ENCODE data around the gene GAL. TPM values are rescaled to one million over a fixed set of nuclear protein-coding genes. Genes with fewer than 3 reads are reported as not detected.

The GAL gene
- total RNA-seq, 1 donor from 2014 or later = 0.38 TPM

GRCh38 chr11:68690671-68691401 lies 6.5 kb downstream of the GAL start:
- Mint-ChIP-seq H3K4me1 (peaks cover 8% of the 10 kb centered on the region), H3K27ac (no peak overlapping the region), H3K9me3 (no peaks in the 10 kb centered on the region), H3K4me3 (no peak overlapping the region), H3K36me3 (no peaks in the 10 kb centered on the region), H3K27me3 (ENCODE audit: low read depth) (peaks cover 61% of the 10 kb centered on the region)
- no peak for DNase-seq (ENCODE audit: low spot score in 2 of 2, unreplicated experiment in 2 of 2)
- TF ChIP-seq CTCF (IDR thresholded peaks at IDR 0.05; ENCODE audit: unreplicated experiment) = no peak

DNA sequence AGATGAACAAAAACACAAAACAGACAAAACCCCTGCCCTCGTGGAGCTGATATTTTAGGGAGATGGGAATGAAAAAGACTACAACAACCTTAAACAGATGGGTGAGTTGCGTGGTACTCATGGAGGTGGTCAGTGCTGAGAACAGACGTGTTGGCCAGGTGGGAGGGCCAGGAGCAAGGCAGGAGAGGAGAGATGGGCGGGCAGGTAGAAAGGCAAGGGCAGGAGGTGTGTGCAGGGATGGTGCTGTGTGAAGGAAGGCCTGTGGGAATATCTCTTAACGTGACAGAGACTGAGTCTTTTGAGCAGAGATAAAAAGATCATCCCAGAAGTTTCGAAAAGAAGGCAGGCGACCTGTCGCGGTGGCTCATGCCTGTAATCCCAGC lies 7.0 kb downstream of the GAL start:
- Mint-ChIP-seq H3K9me3 (peaks cover 4% of the 10 kb centered on the region), H3K27me3 (ENCODE audit: low read depth) (peaks cover 55% of the 10 kb centered on the region)

DNA sequence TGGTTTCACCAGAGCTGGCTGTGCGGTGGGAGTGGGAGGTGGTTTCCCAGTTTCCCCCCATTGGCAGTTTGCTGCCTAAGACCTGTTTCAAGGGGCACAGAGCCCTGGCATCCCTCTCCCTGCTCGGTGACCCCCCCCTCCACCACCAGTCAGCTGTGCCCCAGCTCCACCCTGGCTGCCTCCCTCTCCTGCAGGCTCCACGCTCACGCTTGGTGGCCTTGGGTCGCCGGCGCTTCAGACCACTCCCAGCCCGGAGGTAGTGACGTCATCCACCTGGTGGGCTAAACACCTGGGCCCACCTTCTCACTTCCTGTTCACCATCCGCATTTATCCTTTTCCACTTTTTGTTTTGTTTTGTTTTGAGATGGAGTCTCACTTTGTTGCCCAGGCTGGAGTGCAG lies 7.8 kb downstream of the GAL start:
- Mint-ChIP-seq H3K4me3 (no peak overlapping the region), H3K9me3 (peaks cover 6% of the 10 kb centered on the region), H3K4me1 (peaks cover 8% of the 10 kb centered on the region), H3K27me3 (ENCODE audit: low read depth) (peaks cover 48% of the 10 kb centered on the region), H3K36me3 (no peaks in the 10 kb centered on the region), H3K27ac (no peak overlapping the region)
- TF ChIP-seq CTCF (IDR thresholded peaks at IDR 0.05; ENCODE audit: unreplicated experiment) = no peak
- DNase-seq (ENCODE audit: low spot score in 2 of 2, unreplicated experiment in 2 of 2) = no peak

More for the DNA sequence above, 7.0 kb downstream of the GAL start:
- TF ChIP-seq CTCF (IDR thresholded peaks at IDR 0.05; ENCODE audit: unreplicated experiment) = no peak
- Mint-ChIP-seq H3K4me3 (no peak overlapping the region), H3K36me3 (no peaks in the 10 kb centered on the region), H3K27ac (no peak overlapping the region), H3K4me1 (peaks cover 8% of the 10 kb centered on the region)
- DNase-seq (ENCODE audit: low spot score in 2 of 2, unreplicated experiment in 2 of 2) = no peak

GRCh38 chr11:68692871-68693483 lies 8.6 kb downstream of the GAL start:
- DNase-seq (ENCODE audit: low spot score in 2 of 2, unreplicated experiment in 2 of 2) = no peak
- H3K4me1 Mint-ChIP-seq = peaks cover 4% of the 10 kb centered on the region
- H3K27me3 Mint-ChIP-seq (ENCODE audit: low read depth) = peaks cover 42% of the 10 kb centered on the region
- no peak overlapping the region for H3K27ac Mint-ChIP-seq
- peaks cover 10% of the 10 kb centered on the region for H3K9me3 Mint-ChIP-seq
- H3K4me3 Mint-ChIP-seq = no peak overlapping the region
- no peak for TF ChIP-seq CTCF (IDR thresholded peaks at IDR 0.05; ENCODE audit: unreplicated experiment)
- H3K36me3 Mint-ChIP-seq = no peaks in the 10 kb centered on the region

DNA sequence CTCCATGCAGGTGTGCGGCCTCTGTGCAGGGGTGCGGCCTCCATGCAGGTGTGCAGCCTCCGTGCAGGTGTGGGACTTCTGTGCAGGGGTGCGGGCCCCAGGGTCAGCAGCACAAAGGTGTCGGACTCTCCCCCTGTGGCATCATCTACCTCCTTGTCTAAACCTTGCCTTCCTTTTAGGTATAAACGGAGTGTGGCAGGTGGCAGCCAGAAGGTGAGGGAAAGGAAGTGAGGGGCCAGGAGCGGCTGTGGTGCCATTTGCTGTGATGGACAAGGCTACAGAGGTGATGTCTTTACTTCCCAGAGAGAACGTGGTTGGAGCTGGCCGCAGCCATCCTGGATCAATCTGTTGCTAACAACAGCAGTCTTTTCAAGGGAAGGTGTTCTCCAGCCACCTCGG lies 9.1 kb downstream of the GAL start:
- peaks cover 38% of the 10 kb centered on the region for H3K27me3 Mint-ChIP-seq (ENCODE audit: low read depth)
- peaks cover 4% of the 10 kb centered on the region for H3K4me1 Mint-ChIP-seq
- H3K4me3 Mint-ChIP-seq = no peak overlapping the region
- no peak overlapping the region for H3K27ac Mint-ChIP-seq
- DNase-seq (ENCODE audit: low spot score in 2 of 2, unreplicated experiment in 2 of 2) = no peak
- TF ChIP-seq CTCF (IDR thresholded peaks at IDR 0.05; ENCODE audit: unreplicated experiment) = no peak
- H3K9me3 Mint-ChIP-seq = peaks cover 10% of the 10 kb centered on the region
- no peaks in the 10 kb centered on the region for H3K36me3 Mint-ChIP-seq

All from mesothelial cell of epicardium (in vitro differentiated cells).